ENCODE results near the gene TBC1D23.

DNA sequence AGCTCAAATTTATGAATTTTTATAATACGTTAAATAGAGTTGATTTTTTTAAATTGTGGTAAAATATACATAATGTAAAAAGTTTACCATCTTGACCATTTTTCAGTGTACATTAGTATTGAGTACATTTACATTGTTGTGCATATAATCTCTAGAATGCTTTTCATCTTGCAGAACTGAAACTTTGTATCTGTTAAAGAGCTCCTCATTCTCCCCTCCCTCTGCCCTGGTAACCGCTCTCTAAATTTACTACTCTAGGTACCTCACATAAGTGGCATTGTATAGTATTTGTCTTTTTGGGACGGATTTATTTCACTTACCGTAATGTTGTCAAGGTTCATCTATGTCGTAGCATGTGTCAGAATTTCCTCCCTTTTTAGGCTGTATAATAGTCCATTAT is 13.6 kb downstream of the TBC1D23 start:
- TF ChIP-seq CTCF (conservative IDR thresholded peaks at IDR 0.05; ENCODE audit: low read length) (no peak), EZH2phosphoT487 (IDR thresholded peaks at IDR 0.05; ENCODE audit: borderline replicate concordance) (no peak)
